IMR-90 (cell line): ENCODE results near the gene FAM193A. TPM values are rescaled to one million over a fixed set of nuclear protein-coding genes. Genes with fewer than 3 reads are reported as not detected.

Source experiments
- ATAC-seq: fragments of 200-7000 bp; cut with Tn5 transposase; 2 replicates; pipeline ENCODE4 v1.9.1; 2020; ENCODE audit warnings: low read depth, mild to moderate bottlenecking, moderate library complexity
- BruUV-seq: library from RNA; stranded (reverse); fragments of 400-500 nt; replicated peaks from 2 replicates; lab custom pipeline; 2021; lab: Mats Ljungman, UMichigan
- CTCF ChIA-PET: fragments of 300-600 bp; formaldehyde crosslinking; extraction: SDS; loops from one replicate; lab custom pipeline; 2021; ENCODE audit warnings: antibody characterized with exemption; lab: Yijun Ruan, JAX
- POLR2A ChIA-PET: fragments of 300-600 bp; sonication (Branson Sonifier 250); formaldehyde crosslinking; loops from one replicate; lab custom pipeline; 2022; ENCODE audit warnings: antibody characterized with exemption; ENCODE audit not compliant: unreplicated experiment; lab: Charles Lee
- DNase-seq: peaks from one replicate; pipeline ENCODE4 v3.0.0; 2013
- H2AFZ ChIP-seq: replicated peaks from 2 replicates; pipeline ENCODE3; 2013; ENCODE audit warnings: low read length, mild to moderate bottlenecking; ENCODE audit not compliant: poor library complexity
- H2AK5ac ChIP-seq: 2 replicates; pipeline ENCODE4 v1.6.1; 2013; ENCODE audit warnings: low read depth, low read length, inconsistent platforms
- H2AK9ac ChIP-seq: replicated peaks from 2 replicates; pipeline ENCODE3; 2013; ENCODE audit warnings: mild to moderate bottlenecking, low read depth, low read length, moderate library complexity; ENCODE audit not compliant: poor library complexity
- H2BK120ac ChIP-seq: 2 replicates; pipeline ENCODE4 v1.6.1; 2013; ENCODE audit warnings: low read depth, low read length, inconsistent platforms
- H2BK15ac ChIP-seq: 3 replicates; pipeline ENCODE4 v1.6.1; 2013; ENCODE audit warnings: low read depth, low read length, inconsistent platforms
- H2BK20ac ChIP-seq: 2 replicates; pipeline ENCODE4 v1.6.1; 2013; ENCODE audit warnings: low read depth, mild to moderate bottlenecking, inconsistent platforms, low read length, moderate library complexity
- H2BK5ac ChIP-seq: 2 replicates; pipeline ENCODE4 v1.6.1; 2013; ENCODE audit warnings: mild to moderate bottlenecking, low read depth, low read length, inconsistent platforms; ENCODE audit not compliant: poor library complexity, severe bottlenecking
- H3K14ac ChIP-seq: replicated peaks from 2 replicates; pipeline ENCODE4 v1.6.1; 2013; ENCODE audit warnings: low read depth, low read length, inconsistent platforms
- H3K18ac ChIP-seq: 2 replicates; pipeline ENCODE4 v1.6.1; 2013; ENCODE audit warnings: low read depth, low read length, control low read depth
- H3K23ac ChIP-seq: 2 replicates; pipeline ENCODE4 v1.6.1; 2013; ENCODE audit warnings: low read depth, low read length, inconsistent platforms
- H3K27ac ChIP-seq: 2 replicates; pipeline ENCODE4 v1.5.1; 2013; ENCODE audit warnings: mild to moderate bottlenecking, control low read depth, low read length; ENCODE audit not compliant: insufficient read depth
- H3K27me3 ChIP-seq: 2 replicates; pipeline ENCODE4 v1.6.1; 2013; ENCODE audit warnings: low read length; ENCODE audit not compliant: control insufficient read depth, insufficient read depth
- H3K36me3 ChIP-seq: 2 replicates; pipeline ENCODE4 v1.6.1; 2013; ENCODE audit warnings: low read length, mixed read lengths; ENCODE audit not compliant: control insufficient read depth, insufficient read depth
- H3K4ac ChIP-seq: 2 replicates; pipeline ENCODE4 v1.6.1; 2013; ENCODE audit warnings: low read depth, low read length, inconsistent platforms
- H3K4me1 ChIP-seq: 2 replicates; pipeline ENCODE4 v1.6.1; 2013; ENCODE audit warnings: low read length, mixed read lengths; ENCODE audit not compliant: control insufficient read depth, insufficient read depth
- H3K4me2 ChIP-seq: 2 replicates; pipeline ENCODE4 v1.6.1; 2013; ENCODE audit warnings: low read depth, mild to moderate bottlenecking, control low read depth, low read length, moderate library complexity
- H3K4me3 ChIP-seq: 2 replicates; pipeline ENCODE4 v1.5.1; 2013; ENCODE audit warnings: low read depth, mild to moderate bottlenecking, control low read depth, low read length, moderate library complexity; ENCODE audit not compliant: insufficient read depth
- H3K56ac ChIP-seq: 2 replicates; pipeline ENCODE4 v1.6.1; 2013; ENCODE audit warnings: low read length, inconsistent platforms; ENCODE audit not compliant: insufficient read depth; ENCODE audit errors: extremely low read depth
- H3K79me1 ChIP-seq, 2 experiments: 2 replicates each; pipeline ENCODE4 v1.6.1; 2013; ENCODE audit warnings: low read length in 2 of 2, inconsistent platforms in 1 of 2, low read depth in 1 of 2
- H3K9ac ChIP-seq: 2 replicates; pipeline ENCODE4 v1.6.1; 2013; ENCODE audit warnings: low read depth, low read length, control low read depth
- H3K9me1 ChIP-seq: 2 replicates; pipeline ENCODE4 v1.6.1; 2013; ENCODE audit warnings: low read length, inconsistent platforms; ENCODE audit not compliant: insufficient read depth
- H3K9me3 ChIP-seq: 2 replicates; pipeline ENCODE4 v1.6.1; 2013; ENCODE audit warnings: low read length; ENCODE audit not compliant: control insufficient read depth, insufficient read depth
- H4K20me1 ChIP-seq: 2 replicates; pipeline ENCODE4 v1.6.1; 2013; ENCODE audit warnings: low read length, inconsistent platforms; ENCODE audit not compliant: insufficient read depth
- H4K5ac ChIP-seq: 2 replicates; pipeline ENCODE4 v1.6.1; 2013; ENCODE audit warnings: mild to moderate bottlenecking, low read depth, low read length, control low read depth
- H4K8ac ChIP-seq, 2 experiments: 2 replicates each; pipeline ENCODE4 v1.6.1; 2013; ENCODE audit warnings: low read depth in 2 of 2, low read length in 2 of 2, control low read depth in 1 of 2, inconsistent platforms in 1 of 2
- H4K91ac ChIP-seq: 2 replicates; pipeline ENCODE4 v1.6.1; 2013; ENCODE audit warnings: low read depth, low read length, inconsistent platforms; ENCODE audit not compliant: insufficient read depth
- BHLHE40 ChIP-seq: fragments of 150-350 bp; IDR thresholded peaks from 2 replicates; pipeline ENCODE4 v1.6.1; 2016; ENCODE audit warnings: mild to moderate bottlenecking, low read depth, low read length
- CEBPB ChIP-seq: IDR thresholded peaks from 2 replicates; pipeline ENCODE4 v1.6.1; 2012; ENCODE audit warnings: low read depth, low read length, improper control_type of control experiment
- CHD1 ChIP-seq: IDR thresholded peaks from 2 replicates; pipeline ENCODE4 v1.6.1; 2012; ENCODE audit warnings: low read depth, low read length, improper control_type of control experiment
- ELK1 ChIP-seq: fragments of 150-350 bp; IDR thresholded peaks from 2 replicates; pipeline ENCODE4 v1.6.1; 2016; ENCODE audit warnings: low read depth, mild to moderate bottlenecking, low read length, moderate library complexity, borderline replicate concordance
- FOS ChIP-seq: fragments of 150-350 bp; IDR thresholded peaks from 2 replicates; pipeline ENCODE4 v1.6.1; 2016; ENCODE audit warnings: low read depth, low read length
- MAFK ChIP-seq: IDR thresholded peaks from 2 replicates; pipeline ENCODE4 v1.6.1; 2012; ENCODE audit warnings: low read depth, low read length, improper control_type of control experiment
- MAZ ChIP-seq: IDR thresholded peaks from 2 replicates; pipeline ENCODE4 v1.6.1; 2012; ENCODE audit warnings: low read depth, mild to moderate bottlenecking, low read length, improper control_type of control experiment, moderate library complexity, borderline replicate concordance
- MXI1 ChIP-seq: IDR thresholded peaks from 2 replicates; pipeline ENCODE4 v1.6.1; 2012; ENCODE audit warnings: low read depth, mild to moderate bottlenecking, low read length, moderate library complexity, borderline replicate concordance
- NFE2L2 ChIP-seq: fragments of 150-350 bp; IDR thresholded peaks from 2 replicates; pipeline ENCODE4 v1.6.1; 2016; ENCODE audit warnings: low read depth, mild to moderate bottlenecking, low read length
- POLR2A ChIP-seq: IDR thresholded peaks from 2 replicates; pipeline ENCODE4 v1.6.1; 2012; ENCODE audit warnings: mild to moderate bottlenecking, low read depth, low read length
- RAD21 ChIP-seq: IDR thresholded peaks from 2 replicates; pipeline ENCODE4 v1.6.1; 2012; ENCODE audit warnings: low read length, improper control_type of control experiment
- RCOR1 ChIP-seq: IDR thresholded peaks from 2 replicates; pipeline ENCODE4 v1.6.1; 2012; ENCODE audit warnings: mild to moderate bottlenecking, low read length, improper control_type of control experiment; ENCODE audit not compliant: insufficient replicate concordance
- RFX5 ChIP-seq: IDR thresholded peaks from 2 replicates; pipeline ENCODE4 v1.8.0; 2012; ENCODE audit warnings: low read depth, mild to moderate bottlenecking, low read length, moderate library complexity
- SMC3 ChIP-seq: fragments of 150-350 bp; IDR thresholded peaks from 2 replicates; pipeline ENCODE4 v1.6.1; 2016; ENCODE audit warnings: low read depth, mild to moderate bottlenecking, antibody characterized with exemption, low read length, moderate library complexity
- USF2 ChIP-seq: fragments of 150-350 bp; IDR thresholded peaks from 2 replicates; pipeline ENCODE4 v1.6.1; 2017; ENCODE audit warnings: mild to moderate bottlenecking, antibody characterized with exemption, low read length, low read depth
- WGBS, 2 experiments: methylation state at CpG; one replicate each; pipeline versions ENCODE4 v1.1.5 to v1.1.7; 2013; ENCODE audit warnings: missing lambda C conversion rate in 2 of 2; ENCODE audit not compliant: insufficient read length in 1 of 2; ENCODE audit errors: extremely low coverage in 2 of 2; 5-methylcytosine and 5-hydroxymethylcytosine counted together
- dilution Hi-C: fragments of 300-500 bp; cut with HindIII; formaldehyde crosslinking; loops from one replicate; pipeline ENCODE4 v1.14.3; 2018; ENCODE audit warnings: low sequenced_read_pairs; ENCODE audit not compliant: unreplicated experiment
- in situ Hi-C: fragments of 300-500 bp; cut with MboI; formaldehyde crosslinking; loops from 3 replicates; pipeline ENCODE4 v1.14.3; 2019; ENCODE audit warnings: low sequenced_read_pairs, inconsistent platforms, mixed read lengths
- intact Hi-C: fragments of 100-400 bp; cut with micrococcal nuclease; formaldehyde crosslinking; loops from 2 replicates; pipeline ENCODE4 v1.10.0; 2022
- polyA plus RNA-seq, 3 experiments: library from polyadenylated mRNA; depleted of rRNA; stranded (reverse); fragments of >200 nt; gene quantifications; 2 replicates each; pipeline ENCODE4 v1.2.3, GENCODE V29; 2012; ENCODE audit warnings: low replicate concordance in 1 of 3
- total RNA-seq: library from RNA; depleted of rRNA; stranded (reverse); fragments of >200 nt; gene quantifications from 2 replicates; pipeline ENCODE4 v1.2.3, GENCODE V29; 2012
- TF ChIP-seq, protein P1 (sequence below): conservative IDR thresholded peaks from 2 replicates; pipeline ENCODE4 v1.5.1; 2012; ENCODE audit warnings: mild to moderate bottlenecking, low read depth, low read length, improper control_type of control experiment

The FAM193A gene
- total and polyA plus RNA-seq, 2 of the 4 experiments (the other 2 are of a cell fraction) = 6.8 to 11.0 TPM

GRCh38 chr4:2501034-2501594 is 35.3 kb upstream of the FAM193A start:
- H3K27ac ChIP-seq = no peak overlapping the region
- no peak overlapping the region for H3K9ac ChIP-seq
- H2BK120ac ChIP-seq = no peak overlapping the region
- 0 out of 2 replicates have a peak, but pooled peaks cover 3% of the 10 kb centered on the region for H3K9me1 ChIP-seq
- H3K4me1 ChIP-seq = no peaks in the 10 kb centered on the region
- ChIA-PET POLR2A (no interaction called here), CTCF (interaction anchor here (0.6 kb wide), 1 partner anchor 127 kb away, joined by 4 read pairs; no protein-coding TSS in a partner anchor)
- DNase-seq (no peak), ATAC-seq (no peak)
- dilution Hi-C loops = no loop called here
- H3K14ac ChIP-seq = no peak overlapping the region
- no peak overlapping the region for H2AK9ac ChIP-seq
- no peaks in the 10 kb centered on the region for H3K27me3 ChIP-seq
- H4K8ac ChIP-seq = no peak overlapping the region
- no peak overlapping the region for H3K56ac ChIP-seq
- no peak overlapping the region for H3K4me2 ChIP-seq
- peaks cover 36% of the 10 kb centered on the region for H4K20me1 ChIP-seq
- H3K18ac ChIP-seq = no peak overlapping the region
- no peak overlapping the region for H2AFZ ChIP-seq
- H2BK5ac ChIP-seq = no peak overlapping the region
- in situ Hi-C loops = no loop called here
- no peaks in the 10 kb centered on the region for H3K9me3 ChIP-seq
- 98% methylated on average over 6 of the region's 7 CpGs; no CpG with 5 or more reads in 1 of the 2 experiments for WGBS, 2 experiments
- intact Hi-C loops = no loop called here
- no peak for TF ChIP-seq BHLHE40
- no peak for TF ChIP-seq USF2
- no peak for TF ChIP-seq MXI1
- TF ChIP-seq ELK1 = no peak
- TF ChIP-seq RCOR1 = no peak
- TF ChIP-seq CEBPB = no peak
- no peak for TF ChIP-seq NFE2L2
- no peak for TF ChIP-seq CHD1
- no peak for TF ChIP-seq SMC3
- no peak for TF ChIP-seq RAD21
- TF ChIP-seq, protein P1, sequence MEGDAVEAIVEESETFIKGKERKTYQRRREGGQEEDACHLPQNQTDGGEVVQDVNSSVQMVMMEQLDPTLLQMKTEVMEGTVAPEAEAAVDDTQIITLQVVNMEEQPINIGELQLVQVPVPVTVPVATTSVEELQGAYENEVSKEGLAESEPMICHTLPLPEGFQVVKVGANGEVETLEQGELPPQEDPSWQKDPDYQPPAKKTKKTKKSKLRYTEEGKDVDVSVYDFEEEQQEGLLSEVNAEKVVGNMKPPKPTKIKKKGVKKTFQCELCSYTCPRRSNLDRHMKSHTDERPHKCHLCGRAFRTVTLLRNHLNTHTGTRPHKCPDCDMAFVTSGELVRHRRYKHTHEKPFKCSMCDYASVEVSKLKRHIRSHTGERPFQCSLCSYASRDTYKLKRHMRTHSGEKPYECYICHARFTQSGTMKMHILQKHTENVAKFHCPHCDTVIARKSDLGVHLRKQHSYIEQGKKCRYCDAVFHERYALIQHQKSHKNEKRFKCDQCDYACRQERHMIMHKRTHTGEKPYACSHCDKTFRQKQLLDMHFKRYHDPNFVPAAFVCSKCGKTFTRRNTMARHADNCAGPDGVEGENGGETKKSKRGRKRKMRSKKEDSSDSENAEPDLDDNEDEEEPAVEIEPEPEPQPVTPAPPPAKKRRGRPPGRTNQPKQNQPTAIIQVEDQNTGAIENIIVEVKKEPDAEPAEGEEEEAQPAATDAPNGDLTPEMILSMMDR = no peak
- no peak for TF ChIP-seq RFX5
- no peak for TF ChIP-seq MAFK
- TF ChIP-seq FOS = no peak
- TF ChIP-seq MAZ = no peak
- no peak for TF ChIP-seq POLR2A
- no peak overlapping the region for H4K5ac ChIP-seq
- peaks cover 45 to 76% of the 10 kb centered on the region in 2 experiments for H3K79me1 ChIP-seq
- H3K36me3 ChIP-seq = peaks cover 53% of the 10 kb centered on the region
- no TSS peak for BruUV-seq
- H3K4me3 ChIP-seq = no peak overlapping the region
- H2AK5ac ChIP-seq = no peak overlapping the region
- no peak overlapping the region for H3K4ac ChIP-seq
- no peak overlapping the region for H3K23ac ChIP-seq
- H4K91ac ChIP-seq = no peak overlapping the region
- H2BK15ac ChIP-seq = no peak overlapping the region
- no peak overlapping the region for H2BK20ac ChIP-seq
